HepG2 (cell line): ENCODE results near the gene OR52K1. TPM values are rescaled to one million over a fixed set of nuclear protein-coding genes. Genes with fewer than 3 reads are reported as not detected.

Source experiments
- ATAC-seq: fragments of 200-7000 bp; cut with Tn5 transposase; 3 replicates; pipeline ENCODE4 v1.9.1; 2020; ENCODE audit warnings: mild to moderate bottlenecking, moderate library complexity
- BruUV-seq: library from RNA; stranded (reverse); fragments of 400-500 nt; replicated peaks from 2 replicates; lab custom pipeline; 2021; lab: Mats Ljungman, UMichigan
- CTCF ChIA-PET: fragments of 300-600 bp; formaldehyde crosslinking; extraction: SDS; loops from one replicate; lab custom pipeline; 2021; ENCODE audit warnings: low total read pairs, inconsistent platforms, low intra/inter-chr PET ratio; lab: Yijun Ruan, JAX
- POLR2A ChIA-PET: fragments of 350-600 bp; sonication (Branson Sonifier 250); formaldehyde crosslinking; loops from one replicate; lab custom pipeline; 2020; ENCODE audit warnings: antibody characterized with exemption, inconsistent platforms; lab: Yijun Ruan, JAX
- DNase-seq: peaks from one replicate; pipeline ENCODE4 v3.0.0-alpha.2; 2015; ENCODE audit warnings: low spot score
- FAIRE-seq: peaks from 3 replicates; lab custom pipeline; 2011; peaks lifted over from hg19 to GRCh38; lab: Jason Lieb, UNC
- H2AFZ ChIP-seq: one replicate; pipeline ENCODE4 v1.6.1; 2011; ENCODE audit warnings: low read length, inconsistent platforms
- H3K27ac ChIP-seq: fragments of 300-600 bp; 3 replicates; pipeline ENCODE4 v1.8.0; 2011; ENCODE audit warnings: mixed run types, mild to moderate bottlenecking, mixed read lengths, low read length, inconsistent platforms; ENCODE audit not compliant: insufficient read depth; ENCODE audit errors: extremely low read length
- H3K27me3 ChIP-seq, 2 experiments: fragments of 200-600 bp in 1 of 2; 2 replicates in 1 of 2; 3 replicates in 1 of 2; pipeline versions ENCODE4 v1.6.0 to v1.8.0; 2011; ENCODE audit warnings: low read length in 2 of 2, mild to moderate bottlenecking in 2 of 2, moderate library complexity in 2 of 2, inconsistent platforms in 1 of 2; ENCODE audit not compliant: insufficient read depth in 2 of 2, control insufficient read depth in 1 of 2
- H3K36me3 ChIP-seq, 2 experiments: fragments of 200-600 bp in 1 of 2; replicated peaks in 1 of 2; 2 replicates in 1 of 2; 3 replicates in 1 of 2; pipeline versions ENCODE4 v1.5.1 to v1.8.0; 2011; ENCODE audit warnings: low read length in 2 of 2, inconsistent platforms in 1 of 2; ENCODE audit not compliant: insufficient read depth in 2 of 2, control insufficient read depth in 1 of 2
- H3K4me1 ChIP-seq: 2 replicates; pipeline ENCODE4 v1.5.1; 2012; ENCODE audit warnings: low read length, inconsistent platforms; ENCODE audit not compliant: insufficient read depth
- H3K4me2 ChIP-seq: 2 replicates; pipeline ENCODE4 v1.6.0; 2011; ENCODE audit warnings: low read depth, low read length, inconsistent platforms
- H3K4me3 ChIP-seq, 3 experiments: fragments of 200-600 bp in 1 of 3; sonication (generic), shearing (Covaris generic) in 1 of 3; replicated peaks in 1 of 3; 2 replicates each; pipeline ENCODE4 v1.5.1; 2011 to 2016; ENCODE audit warnings: low read length in 3 of 3, inconsistent platforms in 2 of 3, low read depth in 2 of 3, mild to moderate bottlenecking in 2 of 3, control low read depth in 1 of 3, mixed read lengths in 1 of 3; ENCODE audit not compliant: insufficient read depth in 1 of 3
- H3K79me2 ChIP-seq: one replicate; pipeline ENCODE4 v1.6.1; 2011; ENCODE audit warnings: low read length, inconsistent platforms; ENCODE audit not compliant: insufficient read depth
- H3K9ac ChIP-seq: 2 replicates; pipeline ENCODE4 v1.6.0; 2011; ENCODE audit warnings: mild to moderate bottlenecking, low read depth, low read length, inconsistent platforms; ENCODE audit not compliant: insufficient read depth
- H3K9me3 ChIP-seq: 2 replicates; pipeline ENCODE4 v1.5.1; 2012; ENCODE audit warnings: mild to moderate bottlenecking, low read length
- H4K20me1 ChIP-seq: 2 replicates; pipeline ENCODE4 v1.6.0; 2011; ENCODE audit warnings: inconsistent platforms, mild to moderate bottlenecking, low read length, moderate library complexity; ENCODE audit not compliant: insufficient read depth
- BRD4 ChIP-seq: sonication (generic); formaldehyde crosslinking; IDR thresholded peaks from 2 replicates; pipeline ENCODE4 v1.4.0; 2020; ENCODE audit warnings: missing genetic modification reagents
- ESRRA ChIP-seq: sonication (generic); formaldehyde crosslinking; IDR thresholded peaks from 2 replicates; pipeline ENCODE4 v1.5.1; 2020; ENCODE audit warnings: mild to moderate bottlenecking, low read depth, missing genetic modification reagents
- FOXK1 ChIP-seq: sonication (generic); formaldehyde crosslinking; IDR thresholded peaks from 2 replicates; pipeline ENCODE4 v1.4.0; 2020; ENCODE audit warnings: low read depth, missing genetic modification reagents, borderline replicate concordance
- GFI1 ChIP-seq: sonication (generic); formaldehyde crosslinking; IDR thresholded peaks from 2 replicates; pipeline ENCODE4 v1.5.0; 2020; ENCODE audit warnings: missing genetic modification reagents, mild to moderate bottlenecking, borderline replicate concordance
- HOXA3 ChIP-seq: sonication (generic); formaldehyde crosslinking; IDR thresholded peaks from 2 replicates; pipeline ENCODE4 v1.5.0; 2020; ENCODE audit warnings: missing genetic modification reagents
- JUND ChIP-seq: sonication (generic); formaldehyde crosslinking; IDR thresholded peaks from 2 replicates; pipeline ENCODE4 v1.8.0; 2022; ENCODE audit warnings: mild to moderate bottlenecking, missing genetic modification reagents
- MAFF ChIP-seq: IDR thresholded peaks from 2 replicates; pipeline ENCODE4 v1.6.1; 2011; ENCODE audit warnings: low read depth, low read length, improper control_type of control experiment
- SRSF4 ChIP-seq: fragments of 200-400 bp; formaldehyde crosslinking; IDR thresholded peaks from one replicate; pipeline ENCODE4 v1.6.1; 2018; ENCODE audit warnings: mild to moderate bottlenecking, low read depth, low read length, moderate library complexity; ENCODE audit not compliant: poor library complexity, severe bottlenecking
- ZKSCAN8 ChIP-seq: IDR thresholded peaks from 2 replicates; pipeline ENCODE4 v1.6.1; 2016; ENCODE audit warnings: borderline replicate concordance, missing genetic modification reagents, missing compliant biosample characterization
- ZMYM4 ChIP-seq: sonication (generic); formaldehyde crosslinking; IDR thresholded peaks from 2 replicates; pipeline ENCODE4 v1.8.1; 2023; ENCODE audit warnings: mild to moderate bottlenecking, missing genetic modification reagents
- ZNF121 ChIP-seq: sonication (generic); formaldehyde crosslinking; IDR thresholded peaks from 2 replicates; pipeline ENCODE4 v1.5.0; 2020; ENCODE audit warnings: mild to moderate bottlenecking, missing genetic modification reagents
- ZNF44 ChIP-seq: sonication (generic); formaldehyde crosslinking; IDR thresholded peaks from 2 replicates; pipeline ENCODE4 v1.5.1; 2020; ENCODE audit warnings: mild to moderate bottlenecking, missing genetic modification reagents
- ZNF652 ChIP-seq: IDR thresholded peaks from 2 replicates; pipeline ENCODE4 v1.6.1; 2016; ENCODE audit warnings: low read depth, borderline replicate concordance
- ZNF75D ChIP-seq: sonication (generic); formaldehyde crosslinking; IDR thresholded peaks from 2 replicates; pipeline ENCODE4 v1.8.1; 2023; ENCODE audit warnings: missing genetic modification reagents, mild to moderate bottlenecking, borderline replicate concordance
- ZNF766 ChIP-seq: sonication (generic); formaldehyde crosslinking; IDR thresholded peaks from 2 replicates; pipeline ENCODE4 v1.5.0; 2020; ENCODE audit warnings: missing genetic modification reagents, borderline replicate concordance
- WGBS: methylation state at CpG from one replicate; pipeline ENCODE4 v1.1.6; 2017; ENCODE audit warnings: low lambda C conversion rate; 5-methylcytosine and 5-hydroxymethylcytosine counted together
- in situ Hi-C: cut with HindIII; loops from 2 replicates; pipeline ENCODE4 v1.10.0; 2017; ENCODE audit warnings: low pct_unique_long_range_greater_than_20kb; ENCODE audit not compliant: extremely low pct_ligation_motif_present
- intact Hi-C: fragments of 100-400 bp; cut with micrococcal nuclease; formaldehyde crosslinking; loops from one replicate; pipeline ENCODE4 v1.10.0; 2022; ENCODE audit not compliant: unreplicated experiment
- polyA plus RNA-seq, 8 experiments: library from polyadenylated mRNA; depleted of rRNA in 3 of 8; stranded (reverse) in 7 of 8; unstranded in 1 of 8; fragments of >200 nt; fragmentation: Illumina TruSeq in 4 of 8; extraction: Trizol in 4 of 8; gene quantifications; 2 replicates each; pipeline versions ENCODE4 v1.2.1 to v1.2.3, GENCODE V29; 2011 to 2016; ENCODE audit warnings: low read depth in 4 of 8, missing spikeins in 1 of 8, mixed read lengths in 1 of 8; ENCODE audit not compliant: insufficient read depth in 1 of 8
- total RNA-seq, 5 experiments: library from RNA; depleted of rRNA; stranded (reverse); fragments of >200 nt; fragmentation: Illumina TruSeq; extraction: Trizol; gene quantifications; 2 replicates each; pipeline ENCODE4 v1.2.3, GENCODE V29; 2016; ENCODE audit warnings: low read depth in 1 of 5
- TF ChIP-seq, protein P1 (sequence below): sonication (generic); formaldehyde crosslinking; IDR thresholded peaks from 2 replicates; pipeline ENCODE4 v1.4.0; 2020; ENCODE audit warnings: missing genetic modification reagents
- TF ChIP-seq, protein P2 (sequence below): sonication (generic); formaldehyde crosslinking; IDR thresholded peaks from 2 replicates; pipeline ENCODE4 v1.5.1; 2020; ENCODE audit warnings: missing genetic modification reagents, mild to moderate bottlenecking, borderline replicate concordance

OR52K1 gene
- total and polyA plus RNA-seq, 2 of the 13 experiments (the other 11 are each of a cell fraction or from before 2014, with no cell fraction given) = not detected

DNA sequence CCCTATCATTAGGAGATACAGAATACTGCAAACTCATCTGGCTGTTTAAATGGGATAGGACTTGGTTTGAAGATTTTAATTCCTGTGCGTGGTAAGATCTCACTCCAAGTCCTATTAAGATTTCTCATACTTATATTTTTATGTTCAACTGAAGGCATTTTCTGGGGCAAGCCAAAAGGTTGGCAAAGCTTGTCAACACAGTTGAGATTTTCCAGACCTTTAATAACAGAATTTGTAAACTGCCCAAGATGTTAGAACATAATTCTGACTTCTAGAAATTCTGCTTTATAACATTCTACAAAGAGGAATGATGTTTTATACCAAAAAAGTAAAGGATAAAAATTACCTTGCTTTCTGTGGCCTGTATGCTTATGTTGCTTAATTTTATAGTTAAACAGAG, 31.8 kb downstream of the OR52K1 start (continued):
- no peak for TF ChIP-seq ZKSCAN8 (CRISPR knock-in tag)
- TF ChIP-seq, all 625 proteins: peak for 0

DNA sequence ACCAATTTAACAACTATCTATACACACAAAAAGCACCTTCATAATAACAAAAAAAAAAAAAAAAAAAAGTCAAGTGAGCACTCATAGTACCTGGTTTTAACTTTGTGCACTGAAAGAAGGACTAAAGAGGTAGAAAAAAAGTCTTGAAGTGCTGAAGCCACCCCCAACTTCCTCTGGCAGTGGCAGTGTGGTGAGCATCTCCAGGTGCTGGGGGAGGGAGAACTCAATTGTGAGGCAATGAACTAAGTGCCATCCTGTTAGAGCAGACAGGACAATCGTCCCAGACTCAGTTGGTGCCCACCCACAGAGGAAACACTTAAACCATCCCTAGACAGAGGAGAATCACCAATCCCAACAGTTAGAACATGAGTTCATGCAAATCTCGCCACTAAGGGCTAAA, 39.9 kb downstream of the OR52K1 start:
- ChIA-PET CTCF (no interaction called here), POLR2A (no interaction called here)
- DNase-seq = no peak
- no peak for FAIRE-seq
- no peak for ATAC-seq
- H3K79me2 ChIP-seq = no peaks in the 10 kb centered on the region
- H3K27ac ChIP-seq = no peak overlapping the region
- peaks cover 0 to 8% of the 10 kb centered on the region in 2 experiments; a peak in 1 of 5 replicates for H3K27me3 ChIP-seq
- no peak overlapping the region for H2AFZ ChIP-seq
- 0% methylated on average over 2 of the region's 2 CpGs for WGBS
- H3K4me3 ChIP-seq = no peak overlapping the region
- no TSS peak for BruUV-seq
- no peak overlapping the region for H3K4me2 ChIP-seq
- no peaks in the 10 kb centered on the region for H3K9me3 ChIP-seq
- no peak overlapping the region for H3K9ac ChIP-seq
- no peak for TF ChIP-seq HOXA3 (CRISPR knock-in tag)
- intact Hi-C loops (no loop called here), in situ Hi-C loops (no loop called here)
- no peaks in the 10 kb centered on the region for H3K4me1 ChIP-seq
- no peaks in the 10 kb centered on the region for H3K36me3 ChIP-seq
- H4K20me1 ChIP-seq = no peaks in the 10 kb centered on the region

DNA sequence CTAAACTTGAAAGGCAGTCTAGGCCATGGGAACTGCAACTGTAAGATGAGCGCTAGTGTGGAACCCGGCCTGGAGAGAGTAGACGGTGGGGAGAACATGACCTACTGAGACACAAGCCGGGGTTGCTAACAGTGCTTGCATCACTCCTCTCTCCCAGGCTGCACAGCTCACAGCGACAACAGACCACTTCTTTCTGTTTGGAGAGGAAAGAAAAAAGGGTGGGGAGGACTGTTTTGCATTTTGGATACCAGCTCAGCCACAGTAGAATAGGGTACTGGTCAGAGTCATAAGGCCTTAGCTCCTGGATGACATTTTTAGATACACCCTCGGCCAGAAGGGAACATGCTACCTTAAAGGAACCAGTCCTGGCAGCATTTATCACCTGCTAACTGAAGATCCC, 40.3 kb downstream of the OR52K1 start:
- 22% methylated on average over 6 of the region's 6 CpGs for WGBS
- Histone ChIP-seq H3K4me3 (no peak overlapping the region), H4K20me1 (no peaks in the 10 kb centered on the region), H2AFZ (no peak overlapping the region), H3K9me3 (no peaks in the 10 kb centered on the region), H3K9ac (no peak overlapping the region), H3K4me1 (no peaks in the 10 kb centered on the region), H3K4me2 (no peak overlapping the region), H3K36me3 (no peaks in the 10 kb centered on the region), H3K27ac (no peak overlapping the region), H3K27me3 (peaks cover 0 to 5% of the 10 kb centered on the region in 2 experiments; a peak in 1 of 5 replicates), H3K79me2 (no peaks in the 10 kb centered on the region)
- no TSS peak for BruUV-seq
- FAIRE-seq = no peak
- CTCF ChIA-PET = no interaction called here
- no peak for DNase-seq
- POLR2A ChIA-PET = no interaction called here
- intact Hi-C loops = no loop called here
- in situ Hi-C loops = no loop called here
- no peak for ATAC-seq
- TF ChIP-seq MAFF (no peak), JUND (CRISPR knock-in tag) (no peak), ZNF652 (no peak), BRD4 (CRISPR knock-in tag) (no peak), FOXK1 (CRISPR knock-in tag) (no peak), SRSF4 (no peak), ZMYM4 (CRISPR knock-in tag) (no peak), ZNF44 (CRISPR knock-in tag) (no peak), ZNF75D (no peak), ESRRA (no peak), GFI1 (CRISPR knock-in tag) (no peak), ZNF121 (CRISPR knock-in tag) (no peak), ZNF766 (CRISPR knock-in tag) (no peak)
- TF ChIP-seq, protein P1, sequence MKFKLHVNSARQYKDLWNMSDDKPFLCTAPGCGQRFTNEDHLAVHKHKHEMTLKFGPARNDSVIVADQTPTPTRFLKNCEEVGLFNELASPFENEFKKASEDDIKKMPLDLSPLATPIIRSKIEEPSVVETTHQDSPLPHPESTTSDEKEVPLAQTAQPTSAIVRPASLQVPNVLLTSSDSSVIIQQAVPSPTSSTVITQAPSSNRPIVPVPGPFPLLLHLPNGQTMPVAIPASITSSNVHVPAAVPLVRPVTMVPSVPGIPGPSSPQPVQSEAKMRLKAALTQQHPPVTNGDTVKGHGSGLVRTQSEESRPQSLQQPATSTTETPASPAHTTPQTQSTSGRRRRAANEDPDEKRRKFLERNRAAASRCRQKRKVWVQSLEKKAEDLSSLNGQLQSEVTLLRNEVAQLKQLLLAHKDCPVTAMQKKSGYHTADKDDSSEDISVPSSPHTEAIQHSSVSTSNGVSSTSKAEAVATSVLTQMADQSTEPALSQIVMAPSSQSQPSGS (CRISPR knock-in tag) = no peak
- TF ChIP-seq, protein P2, sequence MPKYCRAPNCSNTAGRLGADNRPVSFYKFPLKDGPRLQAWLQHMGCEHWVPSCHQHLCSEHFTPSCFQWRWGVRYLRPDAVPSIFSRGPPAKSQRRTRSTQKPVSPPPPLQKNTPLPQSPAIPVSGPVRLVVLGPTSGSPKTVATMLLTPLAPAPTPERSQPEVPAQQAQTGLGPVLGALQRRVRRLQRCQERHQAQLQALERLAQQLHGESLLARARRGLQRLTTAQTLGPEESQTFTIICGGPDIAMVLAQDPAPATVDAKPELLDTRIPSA (CRISPR knock-in tag) = no peak
